Lung (tissue), 12 donors: ENCODE measurements around the gene PRKAR1A. TPM values are rescaled to one million over a fixed set of nuclear protein-coding genes. Genes with fewer than 3 reads are reported as not detected.

Source experiments
- ATAC-seq: fragments of 200-7000 bp; cut with Tn5 transposase; one replicate; pipeline ENCODE4 v1.9.1; 2020; ENCODE audit warnings: moderate number of reproducible peaks; ENCODE audit not compliant: insufficient read depth, low FRiP score
- DNase-seq, 3 donors: peaks; one replicate each; pipeline ENCODE4 v3.0.0-alpha.2; 2013 to 2017
- H3K27ac ChIP-seq, 2 donors: one replicate each; pipeline ENCODE4 v1.5.1; 2013; ENCODE audit warnings: mild to moderate bottlenecking in 2 of 2, moderate library complexity in 2 of 2, control low read depth in 1 of 2, inconsistent platforms in 1 of 2, low read depth in 1 of 2, low read length in 1 of 2
- H3K27me3 ChIP-seq, 3 donors: one replicate each; pipeline ENCODE4 v1.5.1; 2013; ENCODE audit warnings: low read length in 2 of 3; ENCODE audit not compliant: control insufficient read depth in 3 of 3, insufficient read depth in 3 of 3
- H3K36me3 ChIP-seq, 4 donors: one replicate each; pipeline ENCODE4 v1.5.1; 2013; ENCODE audit warnings: low read length in 4 of 4, mild to moderate bottlenecking in 1 of 4, moderate library complexity in 1 of 4; ENCODE audit not compliant: control insufficient read depth in 4 of 4, insufficient read depth in 4 of 4
- H3K4me1 ChIP-seq, 5 donors: one replicate each; pipeline ENCODE4 v1.5.1; 2013; ENCODE audit warnings: low read length in 5 of 5, mild to moderate bottlenecking in 2 of 5, moderate library complexity in 1 of 5; ENCODE audit not compliant: control insufficient read depth in 5 of 5, insufficient read depth in 5 of 5
- H3K4me3 ChIP-seq: one replicate; pipeline ENCODE4 v1.5.1; 2013; ENCODE audit warnings: mild to moderate bottlenecking, control low read depth, moderate library complexity
- H3K9ac ChIP-seq, 2 donors: one replicate each; pipeline ENCODE4 v1.5.1; 2013; ENCODE audit warnings: low read length in 2 of 2, control low read depth in 1 of 2; ENCODE audit not compliant: insufficient read depth in 1 of 2
- H3K9me3 ChIP-seq, 4 donors: one replicate each; pipeline ENCODE4 v1.5.1; 2013; ENCODE audit warnings: low read length in 3 of 4, mild to moderate bottlenecking in 1 of 4, moderate library complexity in 1 of 4; ENCODE audit not compliant: control insufficient read depth in 4 of 4, insufficient read depth in 3 of 4
- WGBS, 2 donors: extraction: QIAGEN DNeasy Blood & Tissue Kit; methylation state at CpG; one replicate each; pipeline ENCODE4 v1.1.7; 2013; 5-methylcytosine and 5-hydroxymethylcytosine counted together
- polyA plus RNA-seq, 2 donors: library from polyadenylated mRNA; stranded (reverse); fragments of 200-250 nt; gene quantifications; one replicate each; pipeline ENCODE4 v1.2.1, GENCODE V29; 2013
- total RNA-seq, 2 donors: library from RNA; depleted of rRNA in 1 of 2; stranded (reverse); fragments of >200 nt in 1 of 2; gene quantifications; one replicate each; pipeline ENCODE4 v1.2.1, GENCODE V29; 2014 to 2021
- TF ChIP-seq, protein P1 (sequence below): IDR thresholded peaks from 2 replicates; pipeline ENCODE4 v1.5.1; 2012; ENCODE audit warnings: mild to moderate bottlenecking; ENCODE audit errors: control extremely low read depth, extremely low read depth
- donor health status: control.
- donor health status: control.
- donor health status: Bipolar disorder and iron deficiency.
- donor health status: healthy.
- donor health status: DM: yes; HTN: yes; CAD: no.

Gene PRKAR1A
- total and polyA plus RNA-seq, 4 donors = 74.0 to 422 (median 265) TPM

DNA sequence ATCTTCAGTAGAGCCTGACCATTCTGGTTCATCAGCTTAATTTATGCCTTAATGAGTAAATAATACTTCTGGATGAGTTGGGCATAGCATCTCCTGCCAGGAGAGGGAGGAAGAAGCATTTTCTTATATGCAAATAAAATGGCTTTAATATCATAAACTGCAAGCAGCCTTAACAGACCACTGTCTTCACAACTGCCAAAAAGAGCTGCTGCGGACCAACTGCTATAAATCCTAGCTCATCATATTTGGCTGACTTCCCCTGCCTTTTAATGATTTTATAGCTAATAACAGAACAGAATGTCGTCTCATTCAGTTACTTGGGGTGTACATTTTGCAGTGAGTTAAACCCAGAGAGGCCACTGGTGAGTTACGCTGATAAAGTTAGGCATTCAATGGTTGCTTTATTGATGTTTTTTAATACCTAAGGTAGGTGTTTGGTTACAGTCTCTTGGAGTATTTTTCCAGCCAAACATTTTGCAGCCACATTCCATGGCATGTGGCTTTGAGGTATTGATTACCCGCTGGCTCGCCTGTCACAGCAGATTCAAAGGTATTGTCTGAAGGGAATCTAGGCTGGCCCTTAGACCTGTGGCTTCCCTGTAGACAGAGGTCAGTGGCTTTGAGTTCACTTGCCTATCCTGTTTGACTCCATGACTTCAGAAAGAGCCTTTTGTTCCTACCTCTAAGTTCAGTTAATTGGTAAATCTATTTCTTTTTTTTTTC lies 72.5 kb downstream of the PRKAR1A start:
- TF ChIP-seq, protein P1, sequence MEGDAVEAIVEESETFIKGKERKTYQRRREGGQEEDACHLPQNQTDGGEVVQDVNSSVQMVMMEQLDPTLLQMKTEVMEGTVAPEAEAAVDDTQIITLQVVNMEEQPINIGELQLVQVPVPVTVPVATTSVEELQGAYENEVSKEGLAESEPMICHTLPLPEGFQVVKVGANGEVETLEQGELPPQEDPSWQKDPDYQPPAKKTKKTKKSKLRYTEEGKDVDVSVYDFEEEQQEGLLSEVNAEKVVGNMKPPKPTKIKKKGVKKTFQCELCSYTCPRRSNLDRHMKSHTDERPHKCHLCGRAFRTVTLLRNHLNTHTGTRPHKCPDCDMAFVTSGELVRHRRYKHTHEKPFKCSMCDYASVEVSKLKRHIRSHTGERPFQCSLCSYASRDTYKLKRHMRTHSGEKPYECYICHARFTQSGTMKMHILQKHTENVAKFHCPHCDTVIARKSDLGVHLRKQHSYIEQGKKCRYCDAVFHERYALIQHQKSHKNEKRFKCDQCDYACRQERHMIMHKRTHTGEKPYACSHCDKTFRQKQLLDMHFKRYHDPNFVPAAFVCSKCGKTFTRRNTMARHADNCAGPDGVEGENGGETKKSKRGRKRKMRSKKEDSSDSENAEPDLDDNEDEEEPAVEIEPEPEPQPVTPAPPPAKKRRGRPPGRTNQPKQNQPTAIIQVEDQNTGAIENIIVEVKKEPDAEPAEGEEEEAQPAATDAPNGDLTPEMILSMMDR = no peak
- no peak for ATAC-seq
- H3K9me3 ChIP-seq = peaks cover 0 to 6% (median under 1%) of the 10 kb centered on the region in 4 donors
- H3K4me1 ChIP-seq = peaks cover 0 to 27% (median 23%) of the 10 kb centered on the region in 5 donors
- H3K9ac ChIP-seq = no peak overlapping the region
- H3K27ac ChIP-seq = no peak overlapping the region
- DNase-seq = peak; percentile 37 to 80 (median 61)
- H3K27me3 ChIP-seq = no peaks in the 10 kb centered on the region
- 81 to 82% methylated on average over 5 of the region's 5 CpGs for WGBS, 2 donors
- no peaks in the 10 kb centered on the region for H3K36me3 ChIP-seq
- H3K4me3 ChIP-seq = no peak overlapping the region

DNA sequence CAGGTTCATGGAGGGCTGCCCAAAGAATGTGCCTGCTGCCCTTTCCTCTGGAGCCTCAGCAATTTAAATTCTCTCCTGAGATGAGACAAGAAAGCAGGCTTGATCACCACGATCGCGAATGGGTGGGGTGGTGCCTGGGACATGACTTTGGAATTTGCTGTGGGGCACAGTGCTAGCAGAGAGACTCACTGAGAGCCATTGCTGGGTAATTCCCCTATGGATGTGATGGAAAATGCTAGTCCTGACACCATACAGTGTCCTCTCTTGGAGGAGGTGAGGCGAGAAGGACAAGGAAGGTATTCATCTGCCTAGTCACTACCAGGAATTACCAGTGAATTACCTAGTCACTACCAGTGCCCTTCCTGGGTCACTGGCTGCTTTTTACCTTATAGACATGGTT lies 73.4 kb downstream of the PRKAR1A start:
- DNase-seq = no peak
- peaks cover 0 to 19% (median 16%) of the 10 kb centered on the region in 5 donors for H3K4me1 ChIP-seq
- peaks cover 0 to 1% (median 0%) of the 10 kb centered on the region in 4 donors for H3K36me3 ChIP-seq
- H3K9me3 ChIP-seq = peaks cover 0 to 6% (median 0%) of the 10 kb centered on the region in 4 donors
- H3K9ac ChIP-seq = no peak overlapping the region
- TF ChIP-seq, protein P1 = no peak
- H3K4me3 ChIP-seq = no peak overlapping the region
- H3K27ac ChIP-seq = peak overlapping the region in 1 of 2 donors; percentile 33
- no peaks in the 10 kb centered on the region for H3K27me3 ChIP-seq
- WGBS, 2 donors = 77 to 86% methylated on average over 4 of the region's 4 CpGs
- no peak for ATAC-seq

DNA sequence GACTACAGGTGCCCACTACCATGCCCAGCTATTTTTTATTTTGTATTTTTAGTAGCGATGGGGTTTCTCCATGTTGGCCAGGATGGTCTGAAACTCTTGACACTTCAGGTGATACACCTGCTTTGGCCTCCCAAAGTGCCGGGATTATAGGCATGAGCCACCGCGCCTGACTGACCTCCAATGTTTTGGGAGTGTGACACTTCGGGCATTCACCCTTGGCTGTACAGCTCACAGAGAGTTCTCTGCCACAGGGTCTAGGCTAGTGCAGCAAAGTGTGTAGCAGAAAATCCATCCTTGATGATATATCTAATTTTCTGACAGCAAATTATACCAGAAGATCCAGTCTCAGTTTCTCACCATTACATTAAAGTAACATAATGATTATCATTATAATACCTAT lies 74.8 kb downstream of the PRKAR1A start:
- DNase-seq (no peak), ATAC-seq (no peak)
- WGBS, 2 donors = 97 to 98% methylated on average over 5 of the region's 5 CpGs
- TF ChIP-seq, protein P1 = no peak
- H3K4me3 ChIP-seq = no peak overlapping the region
- peaks cover 0 to 6% (median 0%) of the 10 kb centered on the region in 4 donors for H3K9me3 ChIP-seq
- no peak overlapping the region for H3K27ac ChIP-seq
- H3K9ac ChIP-seq = no peak overlapping the region
- H3K36me3 ChIP-seq = peaks cover 0 to 3% (median 0%) of the 10 kb centered on the region in 4 donors
- H3K4me1 ChIP-seq = peaks cover 0 to 14% (median 8%) of the 10 kb centered on the region in 5 donors
- H3K27me3 ChIP-seq = no peaks in the 10 kb centered on the region
